HS-5 (cell line): ENCODE measurements around the gene IFI6.
"Not testable (repeated sequence)": the region's sequence is repeated elsewhere in the genome, so short reads cannot be mapped to it uniquely, and the experiment has no call there.

ENCODE experiments used
- DNase-seq: peaks from one replicate; pipeline ENCODE4 v3.0.0-alpha.2; 2012; ENCODE audit warnings: low read depth

The IFI6 gene

GRCh38 chr1:27627733-27628132 lies 44.3 kb downstream of the IFI6 start:
- not testable (repeated sequence) for DNase-seq

GRCh38 chr1:27627061-27627460 lies 44.9 kb downstream of the IFI6 start:
- no peak for DNase-seq

GRCh38 chr1:27626031-27626935 lies 45.7 kb downstream of the IFI6 start:
- no peak for DNase-seq

- no peak for DNase-seq
Observed at GRCh38 chr1:27624467-27625178, 47.4 kb downstream of the IFI6 start.

GRCh38 chr1:27623327-27624212 lies 48.4 kb downstream of the IFI6 start:
- DNase-seq = no peak

GRCh38 chr1:27622828-27623227 lies 49.2 kb downstream of the IFI6 start:
- DNase-seq = no peak

- no peak for DNase-seq
Observed at GRCh38 chr1:27621051-27621920, 50.7 kb downstream of the IFI6 start.

GRCh38 chr1:27619782-27620438 lies 52.1 kb downstream of the IFI6 start:
- not testable (repeated sequence) for DNase-seq

GRCh38 chr1:27618341-27619082 lies 53.5 kb downstream of the IFI6 start:
- DNase-seq = no peak

- no peak for DNase-seq
Observed at GRCh38 chr1:27617420-27617819, 54.6 kb downstream of the IFI6 start.

- DNase-seq = no peak
Observed at GRCh38 chr1:27616441-27616840, 55.6 kb downstream of the IFI6 start.
